H4 (cell line): Measurements from ENCODE around the gene DSCAM. TPM values are rescaled to one million over a fixed set of nuclear protein-coding genes. Genes with fewer than 3 reads are reported as not detected.
"Not testable (repeated sequence)": the region's sequence is repeated elsewhere in the genome, so short reads cannot be mapped to it uniquely, and the experiment has no call there.

Experiments
- DNase-seq: peaks from one replicate; pipeline ENCODE4 v3.0.0-alpha.2; 2015; ENCODE audit warnings: low spot score
- total RNA-seq: library from RNA; depleted of rRNA; stranded (reverse); fragments of >200 nt; shearing (Covaris generic); gene quantifications from 2 replicates; pipeline ENCODE4 v1.2.3, GENCODE V29; 2014

Gene DSCAM
- total RNA-seq, 1 experiment from 2014 or later: 0.02 TPM

DNA sequence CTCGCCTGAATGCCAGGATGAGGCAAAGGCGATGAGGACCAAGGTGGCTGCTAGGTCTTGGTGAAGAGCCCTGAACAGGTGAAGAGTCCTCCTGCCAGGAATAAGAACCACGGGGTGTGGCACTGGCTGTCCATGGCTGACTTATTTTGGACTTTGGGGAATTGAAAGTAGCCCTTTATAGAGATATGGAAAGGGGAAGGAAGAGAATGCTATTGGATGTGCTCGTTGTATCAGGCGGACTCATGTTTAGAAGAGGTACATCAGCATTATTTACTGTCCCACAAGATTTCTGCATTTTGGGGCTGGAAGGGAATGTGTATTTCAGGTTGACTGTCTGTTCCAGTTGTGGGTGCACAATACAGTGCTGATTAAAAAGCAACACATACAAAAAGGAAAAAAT lies 465.8 kb downstream of the DSCAM start:
- no peak for DNase-seq

DNA sequence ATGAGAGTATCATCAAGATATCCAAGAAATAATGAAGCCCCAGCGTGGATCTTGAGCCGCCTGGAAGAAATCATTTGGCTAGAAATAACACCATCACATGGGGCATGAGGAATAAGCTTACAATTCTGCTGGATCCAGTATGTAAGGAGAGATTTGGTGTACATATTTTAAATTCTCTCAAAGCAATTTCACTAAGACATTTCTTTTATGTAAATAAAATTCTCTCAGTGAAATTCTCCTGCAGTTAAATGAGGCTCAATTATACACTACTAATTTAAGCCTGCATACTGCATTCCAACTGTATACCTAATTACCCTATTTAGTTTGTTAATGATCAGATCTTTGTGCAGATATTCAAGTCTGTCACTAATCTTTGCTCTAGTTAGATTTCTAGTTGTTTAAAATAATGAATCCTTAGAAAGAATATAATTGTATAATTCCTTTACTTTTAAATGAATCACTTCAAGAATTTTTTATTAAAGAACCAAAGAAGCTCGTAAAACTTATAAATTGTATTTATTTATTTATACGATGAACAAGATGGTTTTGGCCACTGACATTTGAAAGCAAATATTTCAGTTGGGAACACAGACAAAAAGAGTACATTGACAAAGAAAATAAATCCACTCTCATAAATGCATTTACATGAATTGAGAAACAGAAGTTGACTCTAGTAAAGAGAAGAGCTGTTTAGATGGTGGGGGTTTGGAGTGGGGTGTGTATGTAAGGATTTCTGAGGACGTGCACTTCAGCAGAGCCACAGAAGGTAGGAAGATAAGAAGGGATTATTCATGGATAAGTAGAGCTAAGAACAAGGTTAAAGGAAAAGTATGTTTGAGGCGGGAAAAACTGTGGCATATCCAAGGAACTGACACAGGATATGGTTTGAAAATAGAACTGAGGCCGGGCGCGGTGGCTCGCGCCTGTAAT lies 466.8 kb downstream of the DSCAM start:
- no peak for DNase-seq

DNA sequence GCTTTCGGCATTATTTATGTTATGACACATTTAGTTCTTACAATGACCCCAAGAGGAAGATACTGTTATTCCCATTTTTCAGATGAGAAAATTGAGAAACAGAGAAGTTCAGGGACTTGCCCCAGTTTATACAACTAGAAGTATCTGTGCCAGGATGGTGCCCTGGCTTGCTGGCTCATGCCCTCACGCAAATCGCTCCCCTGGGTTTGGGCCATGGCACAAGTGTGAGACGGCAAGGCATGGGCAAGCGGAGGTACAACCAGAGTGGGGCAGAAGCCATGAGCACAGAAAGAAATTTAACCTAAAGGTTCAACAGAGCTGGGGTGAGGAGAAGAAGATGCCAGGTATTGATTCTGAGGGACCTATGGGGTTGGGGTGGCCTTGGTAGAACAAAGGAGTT lies 469.8 kb downstream of the DSCAM start:
- no peak for DNase-seq

DNA sequence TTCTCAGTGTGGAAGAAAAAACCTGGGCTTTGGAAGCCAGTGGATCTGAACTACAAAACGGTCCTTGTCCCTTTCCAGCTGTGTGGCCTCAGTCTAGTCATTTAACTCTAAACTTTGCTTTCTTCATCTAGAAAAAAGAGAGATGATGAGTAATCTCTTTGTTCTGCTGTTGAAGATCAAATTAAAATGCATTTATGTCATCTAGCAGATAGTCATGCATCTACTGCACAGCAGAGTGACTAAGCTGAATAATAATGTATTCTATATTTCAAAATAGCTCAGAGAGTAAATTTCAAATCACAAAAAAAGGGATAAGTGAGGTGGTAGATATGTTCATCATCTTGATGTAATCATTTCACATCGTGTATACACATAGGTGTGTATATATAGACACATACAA lies 473.2 kb downstream of the DSCAM start:
- no peak for DNase-seq

DNA sequence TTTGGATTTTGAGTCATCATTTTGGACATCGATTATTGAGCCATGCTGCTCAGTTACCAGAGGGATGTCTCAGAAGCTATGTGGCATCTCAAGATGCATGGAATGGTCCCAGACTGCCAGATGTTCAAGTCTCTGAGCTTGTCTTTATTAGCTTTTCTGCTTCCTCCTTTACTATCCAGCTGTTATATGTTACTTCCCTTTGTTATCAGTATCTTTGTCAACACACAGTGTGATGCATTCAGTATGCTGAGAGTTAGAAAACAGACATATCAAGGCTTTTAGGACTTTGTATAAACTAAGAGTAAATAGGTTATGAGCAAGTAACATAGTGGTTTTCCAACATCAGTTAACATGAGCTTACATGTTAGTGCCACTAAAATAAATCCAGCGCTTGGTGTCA lies 474.5 kb downstream of the DSCAM start:
- no peak for DNase-seq

DNA sequence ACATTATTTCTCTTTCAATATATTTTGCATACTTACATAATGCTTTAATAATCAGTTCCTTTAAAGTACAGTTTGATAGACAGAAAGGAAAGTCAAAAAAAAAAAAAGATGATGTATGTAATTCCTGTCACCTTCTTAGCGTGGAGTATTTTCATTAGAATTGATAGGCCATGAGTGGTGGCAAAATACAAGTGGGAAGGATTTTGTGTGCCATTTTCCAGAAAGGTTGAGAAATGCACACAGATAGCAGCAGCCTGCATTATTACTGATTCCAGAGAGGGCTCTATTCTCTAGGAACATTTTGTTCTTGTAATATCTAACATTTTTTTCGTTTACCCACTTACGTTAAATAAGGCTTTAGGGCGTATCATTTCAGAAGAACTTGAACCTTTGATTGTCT lies 475.6 kb downstream of the DSCAM start:
- no peak for DNase-seq

DNA sequence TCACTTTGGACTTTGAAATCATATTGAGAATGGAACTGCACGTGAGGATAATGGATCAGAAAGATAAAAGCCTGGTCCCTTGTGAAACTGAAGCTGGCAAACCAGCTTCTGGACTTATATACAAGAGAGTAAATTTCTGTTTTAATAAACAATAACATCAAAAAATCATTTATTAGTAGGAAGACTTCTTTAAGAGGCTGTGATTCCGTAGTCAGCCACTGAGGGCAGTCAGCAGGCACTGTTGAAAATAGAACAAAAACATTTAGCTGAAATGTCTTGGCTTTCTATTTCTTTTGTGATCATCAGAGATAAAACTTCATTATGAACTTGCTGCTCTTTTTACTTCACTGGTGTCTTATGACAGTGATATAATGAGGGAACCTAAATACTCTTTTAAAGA lies 490.3 kb downstream of the DSCAM start:
- no peak for DNase-seq

DNA sequence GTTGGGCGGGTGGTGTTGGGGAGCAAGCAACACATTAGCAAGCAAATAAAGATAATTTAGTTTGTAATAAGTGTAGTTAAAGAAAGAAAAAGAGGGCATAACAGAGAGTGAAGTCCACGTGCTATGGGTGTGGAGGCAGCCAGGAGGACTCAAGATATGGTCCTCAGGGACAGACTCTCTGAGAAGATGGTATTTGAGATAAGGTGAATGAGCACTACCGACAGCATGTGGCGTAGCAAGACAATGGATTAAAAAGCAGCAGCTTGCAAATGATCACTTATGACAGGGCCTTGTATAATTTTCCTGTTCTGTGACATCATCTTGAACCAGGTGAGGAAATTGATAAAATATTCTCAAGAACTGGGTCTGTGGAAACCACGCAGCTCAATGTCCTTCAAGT lies 491.9 kb downstream of the DSCAM start:
- no peak for DNase-seq

DNA sequence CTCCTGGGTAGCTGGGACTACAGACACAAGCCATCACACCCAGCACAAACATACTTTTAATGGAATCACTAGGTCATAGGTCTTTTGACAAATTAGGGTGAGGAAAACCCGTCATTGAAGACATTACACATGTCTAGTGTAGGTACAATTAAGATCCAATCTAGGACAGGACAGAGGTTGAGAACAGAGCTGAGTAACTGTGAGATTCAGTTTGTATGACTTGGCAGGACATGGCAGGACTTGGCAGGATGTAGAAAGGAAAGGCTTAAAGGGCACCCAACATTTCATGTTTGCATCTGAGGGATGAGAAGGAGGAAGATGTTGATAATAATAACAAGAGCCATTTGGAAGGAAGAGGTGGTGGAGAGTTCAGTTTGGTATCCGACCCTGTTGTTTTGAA lies 496.0 kb downstream of the DSCAM start:
- DNase-seq: no peak

DNA sequence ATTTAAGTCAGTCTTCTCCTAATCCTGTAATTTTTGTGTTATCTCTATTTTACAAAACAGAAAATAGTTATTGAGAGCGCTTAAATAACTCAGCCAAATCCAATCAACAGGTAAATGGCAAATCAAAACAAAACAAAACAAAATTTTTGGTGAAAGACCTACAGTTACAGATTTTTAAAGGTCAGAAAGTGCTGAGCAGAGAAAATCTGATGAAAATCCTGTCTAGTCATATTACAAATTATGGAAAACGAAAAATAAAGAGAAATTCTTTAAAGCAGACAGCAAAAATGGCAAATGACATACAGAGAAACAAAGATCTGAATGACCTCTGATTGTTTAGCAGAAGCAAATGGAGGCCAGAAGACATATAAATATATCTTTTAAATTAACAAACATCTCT lies 497.4 kb downstream of the DSCAM start:
- DNase-seq: no peak

DNA sequence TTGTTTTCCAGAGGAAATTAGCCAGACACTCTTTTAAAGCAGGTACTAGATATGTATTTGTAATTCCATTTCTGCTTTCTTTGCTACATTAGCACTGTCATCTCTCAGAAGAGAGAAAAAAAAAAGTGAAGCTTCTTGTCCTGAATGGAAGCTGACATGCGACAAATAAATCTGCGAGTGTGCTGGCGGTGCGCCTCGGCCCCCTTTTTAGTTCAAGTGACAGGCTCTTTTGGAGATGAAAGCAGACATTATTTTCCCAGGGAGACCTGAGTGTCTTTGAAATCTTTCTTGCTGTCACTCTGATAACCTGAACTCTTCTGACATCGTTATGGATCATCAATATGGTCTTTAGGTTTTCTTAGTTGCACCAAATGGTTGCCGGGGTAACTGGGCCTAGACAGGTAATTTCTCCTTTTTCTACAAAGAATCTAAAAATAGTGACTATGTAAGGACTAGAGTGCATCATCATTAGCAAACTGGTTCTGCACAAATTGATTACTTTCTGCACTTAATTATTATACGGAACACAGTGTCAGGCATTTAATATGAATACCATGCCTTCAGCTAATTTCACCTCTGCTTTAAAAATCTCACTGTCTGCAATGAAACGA lies 501.1 kb downstream of the DSCAM start:
- no peak for DNase-seq

DNA sequence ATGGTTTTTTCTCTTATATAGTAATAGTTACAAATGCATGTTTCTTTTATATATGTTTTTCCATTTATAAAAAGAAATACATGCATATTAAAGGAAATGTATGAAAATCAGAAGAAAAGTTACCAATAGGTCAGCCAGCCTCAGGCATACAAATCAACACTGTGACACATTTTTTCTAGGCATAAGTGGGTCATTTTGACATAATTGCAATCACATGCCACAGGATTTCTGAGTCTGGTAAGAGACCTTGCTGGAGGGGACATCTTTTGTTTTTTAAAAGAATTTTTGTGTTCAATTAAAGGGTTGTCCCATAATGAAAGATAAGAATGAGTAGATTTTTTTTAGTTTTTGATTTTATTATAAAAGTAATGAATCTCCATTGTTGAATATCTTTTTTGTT lies 506.6 kb downstream of the DSCAM start:
- DNase-seq: no peak

DNA sequence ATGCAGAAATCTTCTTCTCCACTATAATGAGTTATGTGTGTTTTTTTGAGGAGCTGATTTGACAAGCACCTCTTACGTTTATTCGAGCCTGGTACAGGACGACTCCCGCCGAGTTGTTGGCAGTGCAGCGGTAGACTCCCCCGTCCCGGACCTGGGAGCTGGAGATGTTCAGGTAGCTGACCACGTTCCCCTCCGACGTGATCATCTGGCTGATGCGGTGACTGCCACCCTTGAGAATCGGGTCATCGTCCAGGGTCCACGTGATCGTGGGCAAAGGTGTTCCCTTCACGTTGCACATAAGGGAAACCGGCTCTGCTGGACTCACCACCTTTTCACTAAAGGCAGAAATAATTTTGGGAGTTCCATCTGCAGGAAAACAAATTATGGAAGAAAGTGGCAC lies 507.9 kb downstream of the DSCAM start:
- DNase-seq: no peak

DNA sequence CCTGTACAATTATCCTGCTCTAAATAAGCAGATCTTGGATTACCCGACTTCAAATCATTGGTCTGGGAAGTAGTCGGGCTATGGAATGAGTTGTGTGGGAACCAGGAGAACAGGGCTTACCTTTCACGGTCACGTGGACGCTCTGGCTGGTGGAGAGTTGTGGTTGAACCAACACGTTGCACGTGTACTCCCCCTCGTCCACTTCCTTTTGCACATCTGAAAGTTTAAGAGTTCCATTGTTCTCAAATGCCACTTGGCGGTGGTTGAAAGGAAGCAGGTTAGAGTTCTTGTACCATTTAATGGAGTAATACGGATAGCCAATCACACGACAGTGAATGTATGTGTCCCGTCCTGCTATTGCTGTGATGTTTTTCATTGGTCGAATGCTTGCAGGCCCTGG lies 509.0 kb downstream of the DSCAM start:
- DNase-seq: no peak

DNA sequence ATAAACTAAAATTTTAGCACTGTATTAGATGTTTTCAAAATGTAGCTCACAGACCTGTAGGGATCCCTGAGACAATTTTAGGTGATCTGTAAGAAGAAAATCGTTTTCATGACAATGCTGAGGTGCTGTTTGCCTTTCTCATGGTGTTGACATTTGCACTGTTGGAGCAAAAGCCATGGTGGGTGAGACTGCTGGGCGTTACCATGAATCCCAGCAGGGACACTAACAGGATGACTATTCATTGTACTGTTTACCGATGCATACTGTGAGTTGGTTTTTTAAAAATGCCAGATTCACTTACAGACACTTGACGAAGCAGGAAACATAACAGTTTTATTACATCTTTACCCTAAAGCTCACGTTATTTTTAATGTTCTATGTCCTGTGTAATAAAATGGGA lies 511.3 kb downstream of the DSCAM start:
- DNase-seq: no peak

DNA sequence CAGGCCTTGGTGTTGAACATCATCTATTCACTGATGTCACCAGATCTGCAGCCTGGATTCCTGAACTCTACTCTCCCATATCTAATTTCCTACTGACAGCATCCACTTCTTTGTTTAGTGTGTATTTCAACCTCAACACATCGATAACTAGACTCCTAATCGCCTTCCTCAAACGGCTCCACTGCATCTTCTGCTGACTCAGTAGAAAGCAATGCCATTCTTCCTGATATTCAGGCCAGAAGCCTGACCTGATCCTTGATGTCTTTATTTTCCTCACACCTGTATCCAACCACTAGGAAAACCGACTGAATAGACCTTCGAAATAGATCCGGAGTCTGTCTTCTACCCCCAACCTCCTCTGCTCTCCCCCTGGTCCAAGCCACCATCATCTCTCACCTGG lies 512.8 kb downstream of the DSCAM start:
- DNase-seq: no peak

DNA sequence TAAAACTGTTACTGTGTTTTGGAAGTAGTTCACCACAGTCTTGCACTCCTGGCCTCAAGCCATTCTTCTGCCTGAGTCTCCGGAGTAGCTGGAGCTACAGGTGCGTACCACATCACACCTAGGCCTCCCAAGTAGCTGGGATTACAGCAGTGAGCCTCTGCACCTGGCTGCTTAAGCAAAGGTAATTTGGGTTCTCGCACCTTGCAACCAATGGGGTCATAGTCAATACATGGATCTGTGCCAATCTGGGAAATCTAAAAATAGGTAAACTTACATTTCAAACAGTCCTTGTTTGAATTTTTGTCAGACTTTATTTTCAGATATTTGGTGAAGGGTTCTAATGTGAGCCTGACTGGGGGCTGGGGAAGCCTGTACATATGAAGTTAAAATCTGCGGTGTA lies 513.2 kb downstream of the DSCAM start:
- DNase-seq: no peak

DNA sequence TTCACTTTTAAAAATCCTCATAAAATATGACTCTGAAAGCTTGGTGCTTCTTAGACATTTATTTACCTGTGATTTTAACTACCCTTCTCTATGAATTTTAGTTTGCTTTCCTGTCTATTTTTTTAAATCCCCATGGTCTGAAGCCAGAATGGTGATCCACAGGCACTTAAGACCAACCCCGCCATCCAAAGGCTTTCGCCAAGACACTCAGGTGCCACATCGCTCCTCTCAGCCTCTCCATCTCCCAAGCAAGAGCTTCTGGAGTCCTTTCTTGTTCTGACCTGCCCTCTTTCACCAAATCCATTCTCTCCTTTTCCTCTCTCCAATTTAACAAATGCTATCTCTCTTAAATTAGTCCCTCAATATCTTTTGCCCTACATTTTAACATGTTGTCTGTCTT lies 515.2 kb downstream of the DSCAM start:
- no peak for DNase-seq

DNA sequence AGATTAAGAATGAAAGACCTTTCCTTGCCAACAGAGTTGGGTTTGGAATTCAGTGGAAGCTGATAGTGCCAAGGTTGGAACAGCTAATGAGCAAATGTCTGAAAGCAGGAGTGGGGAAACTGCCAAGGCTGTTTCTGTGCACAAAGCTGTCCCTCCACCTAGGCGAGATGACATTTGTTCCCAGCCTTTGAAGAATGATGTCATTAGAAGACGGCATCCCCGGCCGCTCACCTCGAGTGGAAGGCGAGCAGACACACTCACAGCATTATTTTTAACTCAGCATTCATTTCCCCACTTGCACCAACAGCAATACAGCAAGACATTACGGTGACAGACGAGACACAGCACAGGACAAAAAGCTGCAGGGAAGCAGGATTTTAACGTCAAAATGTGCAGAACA lies 515.8 kb downstream of the DSCAM start:
- DNase-seq: no peak

DNA sequence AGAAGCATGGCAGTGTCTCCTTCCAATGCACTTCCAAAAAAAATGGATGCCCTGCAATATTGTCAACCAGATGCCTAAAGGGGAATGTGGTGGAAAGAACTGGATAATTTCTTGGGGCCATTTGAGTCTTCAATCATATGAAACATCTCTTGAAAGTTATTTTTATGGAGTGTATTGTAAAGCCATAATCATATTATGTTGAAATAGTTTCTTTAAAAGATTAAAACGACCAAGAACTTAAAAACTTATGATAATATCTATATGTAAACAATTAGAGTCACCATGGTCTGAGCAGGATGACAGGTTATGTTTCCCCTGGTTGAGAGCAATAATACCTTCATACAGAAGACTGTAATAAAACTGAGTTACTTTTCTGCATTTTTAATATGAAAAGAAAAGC lies 522.6 kb downstream of the DSCAM start:
- no peak for DNase-seq

DNA sequence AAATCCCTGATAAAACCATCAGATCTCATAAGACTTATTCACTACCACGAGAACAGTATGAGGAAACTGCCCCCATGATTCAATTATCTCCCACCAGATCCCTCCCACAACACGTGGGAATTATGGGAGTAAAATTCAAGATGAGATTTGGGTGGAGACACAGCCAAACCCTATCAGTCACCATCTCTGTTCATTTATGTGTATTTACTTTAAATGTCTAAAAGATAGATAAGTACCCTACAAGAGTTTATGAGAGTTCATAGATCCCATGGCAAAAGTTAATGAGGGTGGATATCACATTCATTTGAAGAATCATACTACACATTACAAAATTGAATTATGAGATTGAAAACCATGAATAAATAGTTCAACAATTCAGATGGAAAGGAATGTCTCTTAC lies 526.2 kb downstream of the DSCAM start:
- not testable (repeated sequence) for DNase-seq

DNA sequence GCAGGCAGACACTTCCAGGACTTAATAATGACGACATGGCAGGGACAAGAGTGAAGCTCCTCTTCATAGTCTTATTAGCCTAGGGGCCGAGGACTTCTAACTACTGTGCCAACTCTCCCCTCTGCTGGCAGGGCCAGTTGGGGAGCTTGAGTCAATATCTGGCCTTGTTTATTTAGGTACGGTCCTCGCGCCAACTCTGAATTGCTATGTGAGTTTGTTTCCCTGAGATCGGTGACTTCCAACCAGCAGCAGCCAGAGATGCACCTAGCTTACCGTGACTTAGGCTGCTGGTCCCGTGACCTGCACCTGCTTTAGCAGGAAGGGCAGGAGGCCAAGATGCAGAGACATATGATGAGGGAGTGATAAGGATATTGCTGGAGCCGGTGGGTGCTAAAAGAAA lies 528.6 kb downstream of the DSCAM start:
- no peak for DNase-seq

DNA sequence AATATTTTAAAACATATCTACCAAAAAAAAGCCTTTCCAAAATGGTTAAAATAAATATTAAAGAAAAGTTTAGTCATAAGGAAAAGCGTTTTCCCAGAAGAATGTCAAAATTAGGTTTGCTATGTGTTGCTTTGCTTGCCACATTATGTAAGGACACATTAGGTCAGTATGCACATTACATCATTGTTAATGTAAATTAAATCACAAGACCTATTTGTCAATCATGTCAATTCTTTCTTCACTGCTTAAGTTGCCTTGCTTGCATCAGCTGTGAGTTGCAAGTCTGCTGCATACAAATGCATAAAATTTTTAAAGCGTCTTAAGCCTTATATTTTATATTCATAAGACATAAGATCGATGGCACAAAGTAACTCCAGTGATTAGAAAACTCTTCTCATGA lies 530.9 kb downstream of the DSCAM start:
- no peak for DNase-seq

DNA sequence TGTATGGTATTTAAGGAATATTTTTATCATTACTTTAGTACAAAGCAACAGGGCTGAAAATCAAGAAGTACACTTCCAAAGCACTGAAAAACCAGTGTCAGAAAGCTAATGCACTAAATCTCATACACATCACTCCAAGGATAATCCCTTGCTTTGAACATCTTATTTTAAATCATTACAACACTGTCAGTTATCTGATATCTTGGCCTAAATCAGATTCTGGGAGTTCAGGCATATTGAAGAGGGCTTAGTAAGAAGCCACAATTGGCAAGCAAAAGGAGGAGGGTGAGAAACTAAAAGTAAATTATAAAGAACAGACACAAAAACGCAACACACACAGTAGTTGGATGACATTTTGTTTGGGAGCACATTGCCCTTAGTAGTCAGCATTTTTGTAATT lies 531.3 kb downstream of the DSCAM start:
- no peak for DNase-seq
